Astrocyte of the spinal cord (primary cell): ENCODE measurements around the gene BRD3OS.

ENCODE experiments used
- DNase-seq: peaks from one replicate; pipeline ENCODE4 v3.0.0; 2011; ENCODE audit warnings: low read depth, low spot score
- H3K4me3 ChIP-seq: 2 replicates; pipeline ENCODE4 v1.5.1; 2011; ENCODE audit warnings: low read depth, mild to moderate bottlenecking, low read length, moderate library complexity
- CTCF ChIP-seq: IDR thresholded peaks from 2 replicates; pipeline ENCODE4 v1.5.1; 2012; ENCODE audit warnings: low read depth, mild to moderate bottlenecking, low read length, inconsistent platforms
- in situ Hi-C: cut with HindIII; loops from 2 replicates; pipeline ENCODE4 v1.10.0; 2017; ENCODE audit warnings: low sequenced_read_pairs

Gene BRD3OS

GRCh38 chr9:134050726-134051125 lies 25.4 kb downstream of the BRD3OS start:
- no peak for TF ChIP-seq CTCF
- in situ Hi-C loops: no loop called here
- no peak overlapping the region for H3K4me3 ChIP-seq
- DNase-seq: no peak

GRCh38 chr9:134051319-134051718 lies 26.0 kb downstream of the BRD3OS start:
- in situ Hi-C loops: no loop called here
- DNase-seq: no peak
- no peak overlapping the region for H3K4me3 ChIP-seq
- no peak for TF ChIP-seq CTCF

GRCh38 chr9:134052491-134052890 lies 27.2 kb downstream of the BRD3OS start:
- DNase-seq: no peak
- no peak for TF ChIP-seq CTCF
- no peak overlapping the region for H3K4me3 ChIP-seq
- in situ Hi-C loops: no loop called here

- TF ChIP-seq CTCF: no peak
- in situ Hi-C loops: no loop called here
- no peak overlapping the region for H3K4me3 ChIP-seq
- no peak for DNase-seq
Observed at GRCh38 chr9:134052941-134053340, 27.7 kb downstream of the BRD3OS start.

GRCh38 chr9:134053401-134053871 lies 28.2 kb downstream of the BRD3OS start:
- DNase-seq: no peak
- in situ Hi-C loops: no loop called here

GRCh38 chr9:134053941-134054761 lies 28.9 kb downstream of the BRD3OS start:
- in situ Hi-C loops: no loop called here
- TF ChIP-seq CTCF: no peak
- H3K4me3 ChIP-seq: no peak overlapping the region

More at GRCh38 chr9:134053401-134053871, 28.2 kb downstream of the BRD3OS start:
- H3K4me3 ChIP-seq: no peak overlapping the region
- TF ChIP-seq CTCF: no peak

More at GRCh38 chr9:134053941-134054761, 28.9 kb downstream of the BRD3OS start:
- DNase-seq: no peak
